ENCODE measurements around the gene RTKN2.

DNA sequence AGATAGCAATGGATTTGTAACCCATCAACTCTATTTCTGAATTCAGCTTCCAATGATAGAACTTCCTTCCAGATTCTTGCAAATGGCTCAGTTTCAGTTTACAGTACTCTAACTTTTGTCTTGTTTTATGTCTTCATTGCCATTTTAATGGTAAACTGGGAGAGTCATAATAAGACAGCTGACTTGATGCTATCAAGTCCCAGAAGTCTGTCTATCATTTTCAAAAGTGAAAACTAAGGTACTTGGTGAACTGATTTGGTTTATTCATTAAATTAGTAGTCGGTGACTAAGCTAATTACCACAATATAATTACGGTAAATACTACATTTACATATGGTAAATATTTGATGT is 25.0 kb downstream of the RTKN2 start:
- no peak for TF ChIP-seq CTCF (IDR thresholded peaks at IDR 0.05; ENCODE audit: low read depth, low read length, poor library complexity, severe bottlenecking)
- no peak for TF ChIP-seq EZH2phosphoT487 (IDR thresholded peaks at IDR 0.05; ENCODE audit: borderline replicate concordance, low read length)
